ENCODE data around the gene CBLN1.

DNA sequence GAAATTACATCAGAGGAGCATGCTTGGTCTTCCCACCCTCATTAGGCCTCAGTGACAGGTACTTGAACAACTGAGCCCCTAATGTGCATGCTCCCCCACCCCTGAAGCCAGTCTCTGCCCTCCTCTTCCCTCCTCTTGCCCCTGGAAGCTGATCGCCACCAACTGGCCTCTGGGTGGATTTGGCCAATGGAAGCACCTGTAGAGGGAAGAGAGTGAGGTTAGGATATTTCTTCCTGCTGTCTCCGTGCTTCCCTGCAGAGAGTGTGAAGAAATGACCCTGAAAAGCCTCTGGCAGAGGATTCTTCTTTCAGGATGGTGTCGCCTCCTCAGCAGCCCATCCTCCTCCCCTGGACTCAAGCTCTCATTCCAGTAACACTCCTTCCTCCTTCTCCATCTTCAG lies 5.9 kb upstream of the CBLN1 start:
- TF ChIP-seq YY1 (IDR thresholded peaks at IDR 0.05; ENCODE audit: insufficient read depth, insufficient read length): no peak
- TF ChIP-seq ZNF274 (IDR thresholded peaks at IDR 0.05; ENCODE audit: low read depth, low read length): no peak
